ENCODE data around the gene CNTF.

The CNTF gene

DNA sequence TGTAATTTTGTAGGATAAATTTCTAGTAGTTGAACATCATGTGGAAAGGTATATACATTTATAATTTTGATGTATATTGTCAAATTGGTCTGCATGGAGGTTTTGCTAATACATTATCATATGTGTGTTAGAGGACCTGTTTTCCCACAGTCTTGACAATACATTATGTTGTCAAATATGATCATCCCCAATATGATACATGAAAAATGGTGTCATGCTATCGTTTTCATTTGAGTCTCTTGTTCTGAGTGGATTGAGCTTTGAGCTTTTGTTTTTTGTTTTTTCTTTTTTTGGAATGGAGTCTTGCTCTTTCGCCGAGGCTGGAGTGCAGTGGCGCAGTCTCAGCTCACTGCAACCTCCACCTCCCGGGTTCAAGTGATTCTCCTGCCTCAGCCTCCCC, 14.1 kb upstream of the CNTF start:
- DNase-seq, result no peak

DNA sequence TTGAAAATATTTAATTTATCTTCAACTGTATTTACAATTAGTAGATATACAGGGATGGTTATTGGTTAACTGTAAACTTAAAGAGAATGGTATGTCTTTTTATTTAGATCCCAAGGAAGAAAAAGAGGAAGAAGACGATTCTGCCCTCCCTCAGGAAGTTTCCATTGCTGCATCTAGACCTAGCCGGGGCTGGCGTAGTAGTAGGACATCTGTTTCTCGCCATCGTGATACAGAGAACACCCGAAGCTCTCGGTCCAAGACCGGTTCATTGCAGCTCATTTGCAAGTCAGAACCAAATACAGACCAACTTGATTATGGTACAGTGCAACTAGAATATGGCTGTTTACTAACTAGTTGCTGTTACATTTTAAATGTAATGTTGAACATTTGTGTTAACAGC, 12.7 kb upstream of the CNTF start:
- no peak for DNase-seq

DNA sequence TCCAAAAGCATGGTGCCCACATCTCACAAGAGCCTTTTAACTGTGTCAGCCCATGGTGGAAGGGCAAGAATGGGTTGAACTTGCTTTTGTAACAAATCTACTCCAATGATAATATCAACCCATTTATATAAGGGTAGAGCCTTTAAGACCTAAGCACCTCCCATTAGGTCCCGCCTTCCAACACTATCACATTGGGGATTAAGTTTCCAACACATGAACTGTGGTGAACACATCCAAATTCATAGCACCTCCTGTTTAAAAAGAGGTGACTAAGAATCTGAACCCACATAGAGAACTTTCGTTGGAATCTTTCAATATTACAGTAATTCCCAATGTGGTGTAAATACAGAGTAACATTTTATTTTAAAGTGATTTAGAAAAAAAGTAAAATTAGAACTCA, 9.2 kb upstream of the CNTF start:
- no peak for DNase-seq

DNA sequence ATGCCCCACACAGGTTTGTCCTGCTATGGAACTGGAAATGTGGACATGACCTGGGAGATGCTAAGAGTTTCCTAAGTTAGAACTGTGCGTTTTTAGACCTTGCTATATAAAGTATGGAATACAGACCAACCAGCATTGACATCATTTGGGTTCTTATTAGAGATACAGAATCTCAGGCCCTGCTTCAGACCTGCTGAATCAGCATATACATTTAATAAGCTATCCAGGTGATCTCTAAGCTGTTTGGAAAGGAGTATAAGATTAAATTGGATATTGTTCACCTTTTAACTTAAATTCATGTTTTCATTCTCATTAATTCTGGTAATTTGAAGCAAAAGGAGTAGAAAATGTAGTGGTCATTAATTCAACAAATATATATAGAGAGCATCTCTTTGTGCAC, 6.9 kb upstream of the CNTF start:
- DNase-seq, result no peak

DNA sequence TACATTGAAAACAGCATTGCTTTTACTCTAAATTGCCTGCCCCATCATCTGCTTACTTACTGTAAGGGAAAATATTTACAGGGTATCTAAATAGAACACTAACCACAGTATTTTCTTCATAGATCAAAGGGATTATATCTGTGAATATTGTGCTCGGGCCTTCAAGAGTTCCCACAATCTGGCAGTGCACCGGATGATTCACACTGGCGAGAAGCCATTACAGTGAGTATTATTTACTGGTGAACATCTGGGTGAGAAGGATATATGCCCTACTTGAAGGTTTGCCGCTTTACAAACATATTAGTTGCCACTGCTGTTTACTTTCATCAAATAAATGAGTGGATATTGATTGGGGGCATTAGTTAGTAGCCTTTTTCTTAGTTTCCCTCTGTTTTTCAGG, 5.9 kb upstream of the CNTF start:
- no peak for DNase-seq

DNA sequence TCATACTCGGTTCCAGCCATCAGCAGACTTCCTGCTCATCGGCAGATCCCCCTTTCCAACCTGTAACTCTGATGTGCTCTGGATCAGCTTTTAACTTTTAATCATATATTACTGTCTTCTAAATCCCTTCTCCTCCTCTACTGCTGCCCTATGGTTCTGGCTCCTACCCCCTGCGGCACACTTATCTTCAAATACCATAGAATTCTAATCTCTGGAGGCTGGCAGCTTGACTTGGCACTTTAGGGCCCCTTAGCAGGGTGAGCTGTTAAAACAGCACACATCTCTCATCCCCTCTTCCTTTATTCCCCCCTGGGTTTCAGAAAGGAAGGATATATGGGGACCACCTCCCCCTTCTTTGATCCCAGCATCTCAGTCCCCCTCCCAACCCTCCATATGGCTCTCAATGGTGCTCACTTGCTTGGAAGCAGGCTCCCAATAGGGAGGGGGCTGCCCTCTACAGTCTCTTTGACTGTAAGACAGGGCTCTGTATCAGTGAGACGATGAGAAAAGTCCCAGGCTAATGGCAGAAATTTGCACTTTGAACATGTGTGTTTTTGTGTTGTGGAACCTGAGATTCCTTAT, 4.4 kb upstream of the CNTF start:
- DNase-seq, result no peak

DNA sequence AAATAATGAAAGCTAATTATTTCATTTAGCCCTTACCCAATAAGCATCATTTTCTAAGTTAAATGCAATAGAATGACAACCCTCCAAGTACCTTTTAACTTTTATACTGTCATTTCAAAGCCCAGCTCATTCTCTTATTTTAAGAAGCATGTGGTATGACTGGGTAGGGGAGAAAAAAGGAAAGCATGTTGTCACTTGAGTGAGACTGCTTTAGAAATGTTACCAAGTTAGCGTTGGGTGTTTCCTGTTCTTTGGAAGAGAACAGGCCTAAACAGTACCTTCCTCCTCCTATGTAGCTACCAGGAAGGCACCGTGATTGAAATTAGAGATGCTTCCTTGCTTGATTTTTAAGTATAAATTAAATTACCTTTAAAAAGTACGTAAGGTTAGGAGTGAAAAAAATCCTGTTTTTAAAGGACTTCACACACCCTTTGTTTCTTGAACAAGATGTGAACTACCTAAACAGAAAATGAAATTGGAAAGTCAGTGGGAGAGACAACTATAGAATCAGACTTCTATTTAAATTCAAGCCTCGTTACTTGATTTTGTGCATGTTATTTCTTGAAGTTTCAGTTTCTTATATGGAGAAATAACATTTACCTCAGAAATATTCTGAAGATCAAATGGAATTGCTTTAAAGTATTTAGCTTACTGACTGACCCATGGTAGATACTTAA, 741 bp upstream of the CNTF start:
- DNase-seq, result no peak

DNA sequence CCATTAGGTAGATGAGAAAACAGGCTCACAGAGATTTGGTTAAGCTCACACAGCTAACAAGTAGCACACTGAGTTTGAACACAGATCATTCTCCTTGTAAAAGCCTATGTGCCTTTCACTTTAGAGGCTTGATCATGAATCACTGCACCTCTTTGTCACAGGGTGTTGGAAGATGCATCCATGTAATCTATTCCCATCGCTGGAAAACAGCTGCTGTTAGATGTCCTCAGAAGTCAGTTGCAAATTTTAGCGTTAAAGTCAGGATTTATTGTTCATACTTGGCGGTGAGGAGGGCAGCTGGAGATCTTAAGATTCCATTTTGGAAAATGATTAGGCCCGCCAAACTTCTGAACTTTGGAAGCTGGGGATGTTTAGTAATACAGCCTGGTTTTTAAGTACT, 2.6 kb downstream of the CNTF start:
- no peak for DNase-seq

DNA sequence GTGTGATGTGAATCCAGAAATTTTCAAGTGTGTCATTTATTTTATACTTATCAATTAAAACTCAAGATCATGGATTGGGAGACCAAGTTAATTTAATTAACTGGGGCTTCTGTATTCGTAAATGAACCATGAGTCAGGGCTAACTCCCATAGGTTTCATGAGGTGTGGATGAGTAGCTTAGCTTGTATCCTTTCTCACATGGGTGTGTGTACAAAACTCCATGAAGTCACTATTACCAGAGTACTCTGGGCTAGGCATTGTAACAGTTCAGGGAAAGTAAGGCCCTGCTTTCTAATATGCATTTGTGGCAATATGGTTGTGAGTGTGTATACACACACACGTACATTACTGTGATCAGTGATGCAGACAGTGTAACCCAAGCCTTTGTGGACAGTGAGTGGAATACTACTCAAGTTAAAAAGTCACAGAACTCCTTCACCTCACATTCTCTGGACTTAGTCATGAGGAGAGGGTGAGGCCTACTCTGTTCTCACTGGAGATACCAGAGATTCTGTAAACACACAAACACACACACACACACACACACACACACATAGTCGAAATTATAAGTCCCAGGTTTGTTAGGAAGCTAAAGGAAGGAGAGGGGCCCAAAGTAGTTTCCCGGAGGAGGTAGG, 3.5 kb downstream of the CNTF start:
- DNase-seq, result no peak

DNA sequence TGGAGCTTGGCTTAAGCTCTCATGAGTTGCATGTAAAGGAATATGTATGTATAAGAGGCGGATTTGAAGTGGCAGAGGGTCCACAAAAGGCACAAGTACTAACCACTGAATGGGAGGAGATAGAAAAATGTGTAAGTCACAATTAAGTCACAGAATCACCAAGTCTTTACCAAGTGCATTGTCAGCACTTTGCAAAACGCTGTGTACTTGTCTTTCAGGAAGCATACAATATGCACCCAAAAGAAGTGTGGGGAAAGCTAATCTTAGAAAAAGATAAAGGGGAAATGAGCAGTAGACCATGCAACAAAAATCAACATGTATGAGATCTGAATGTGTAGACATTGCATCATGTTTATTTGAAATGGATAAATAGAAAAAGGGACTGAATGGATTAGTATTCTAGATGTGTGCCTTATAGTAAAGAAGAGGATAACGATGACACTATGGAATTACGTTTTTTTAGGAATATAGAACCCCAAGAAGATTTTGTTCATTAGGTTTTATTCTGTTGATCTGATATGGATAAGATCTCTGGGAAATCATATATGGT, 4.5 kb downstream of the CNTF start:
- no peak for DNase-seq

DNA sequence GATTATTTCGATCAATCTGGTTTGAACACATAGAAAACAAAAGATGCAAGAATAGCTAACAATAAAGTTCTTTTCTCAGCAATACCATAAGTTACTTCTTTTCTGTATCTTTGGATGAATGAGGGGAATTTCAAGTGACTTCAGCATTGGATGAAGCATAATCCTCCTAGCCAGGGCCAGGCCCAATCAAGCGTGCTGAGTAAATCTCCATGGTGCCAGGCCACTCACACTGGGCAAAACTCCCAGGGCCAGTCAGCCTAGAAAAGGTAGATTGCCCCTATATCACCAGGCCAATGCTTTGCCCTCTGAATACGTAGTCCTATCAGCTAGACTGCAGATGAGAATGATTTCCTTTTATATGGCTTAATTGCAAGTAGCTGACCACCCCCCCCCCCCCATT, 6.0 kb downstream of the CNTF start:
- no peak for DNase-seq

DNA sequence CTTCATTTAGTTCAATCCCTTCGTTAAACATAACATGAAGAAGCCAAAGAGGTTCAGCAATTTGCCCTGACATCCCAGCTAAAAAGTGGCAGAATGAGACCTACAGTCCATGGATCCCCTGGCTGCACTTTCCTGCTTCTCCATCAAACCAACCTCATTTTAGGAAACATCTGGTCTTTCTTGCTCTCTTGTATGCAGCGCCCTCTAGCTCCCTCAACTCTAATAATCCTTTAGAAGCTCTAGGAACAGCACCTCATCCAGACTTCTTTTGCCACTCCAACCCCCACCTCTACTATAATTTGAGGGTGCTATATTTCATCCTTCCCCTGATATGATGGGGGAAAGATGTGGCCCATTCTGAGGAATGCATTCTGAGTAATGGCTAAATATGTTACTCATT, 7.4 kb downstream of the CNTF start:
- peak; percentile 33 for DNase-seq

DNA sequence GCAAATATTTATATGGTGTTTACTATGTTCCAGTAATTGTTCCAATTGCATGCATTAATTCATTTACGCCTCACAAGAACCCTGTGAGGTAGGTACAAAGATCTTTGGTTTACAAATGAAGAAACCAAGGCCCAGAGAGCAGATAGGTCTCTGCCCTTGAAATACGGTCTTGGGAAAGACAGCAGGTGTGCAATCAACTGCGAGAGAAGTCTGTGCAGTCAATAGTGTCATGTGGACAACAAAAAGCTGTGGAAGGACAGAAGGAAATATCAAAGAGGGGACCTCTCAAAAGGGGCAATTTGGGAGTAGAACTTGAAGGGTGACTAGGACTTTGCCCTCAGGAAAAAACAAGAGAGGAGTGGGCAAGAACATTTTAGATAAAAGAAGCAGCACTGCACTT, 8.9 kb downstream of the CNTF start:
- DNase-seq, result no peak

DNA sequence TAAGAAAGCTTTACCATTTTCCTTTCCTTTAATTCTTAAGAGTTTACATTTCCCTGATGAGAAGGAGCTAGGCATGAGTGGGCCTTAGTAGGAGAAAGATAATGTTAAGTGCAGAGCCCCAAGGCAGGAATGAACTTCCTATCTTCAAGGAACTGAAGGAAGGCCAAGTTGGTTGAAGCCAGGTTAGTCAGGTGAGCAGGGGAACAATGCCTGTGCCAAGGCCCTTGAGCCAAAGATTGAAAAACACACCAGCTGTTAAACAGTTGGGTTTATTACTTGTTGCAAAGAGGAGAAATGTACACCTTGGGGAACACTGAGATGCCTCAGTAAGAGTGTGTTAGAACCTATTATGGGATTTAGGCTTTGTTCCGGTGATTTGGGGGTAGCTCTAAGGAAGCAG, 10.0 kb downstream of the CNTF start:
- no peak for DNase-seq

DNA sequence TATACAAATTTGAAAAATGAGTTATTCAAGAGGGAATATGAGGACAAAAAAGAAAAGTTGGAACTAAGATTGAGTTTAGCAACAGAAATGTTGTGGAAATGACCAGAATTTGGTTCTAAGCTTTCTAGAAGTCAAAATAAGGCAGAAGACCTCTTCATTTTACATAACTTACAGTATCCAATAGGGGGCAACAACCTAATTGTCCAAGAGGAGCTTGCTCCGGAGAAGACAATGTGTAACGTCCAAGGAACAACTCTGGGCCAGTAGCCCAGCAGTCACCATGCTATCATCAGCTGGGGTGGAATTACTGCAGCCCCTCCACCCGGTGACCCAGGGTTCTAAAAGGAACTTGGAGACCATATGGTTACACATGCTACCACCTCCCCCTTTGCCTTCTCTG, 14.1 kb downstream of the CNTF start:
- DNase-seq, result no peak

DNA sequence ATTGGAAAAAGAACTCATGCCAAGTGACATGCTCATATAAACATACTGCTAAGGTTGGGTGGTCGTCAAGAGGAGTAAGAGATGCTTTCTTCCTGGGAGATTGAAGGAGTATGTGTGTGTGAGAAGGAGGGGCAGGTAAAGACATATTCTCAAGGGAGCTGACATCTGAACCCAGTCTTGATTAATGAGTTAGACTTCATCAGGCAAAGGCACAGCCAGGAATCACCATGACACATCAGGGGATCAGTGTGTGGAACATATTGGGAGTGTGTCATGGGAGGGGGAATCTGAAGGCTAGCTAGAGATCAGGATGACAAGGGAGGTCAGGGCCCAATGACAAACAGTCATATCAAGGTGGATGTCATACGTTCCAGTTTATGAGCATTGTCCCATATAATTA, 14.9 kb downstream of the CNTF start:
- DNase-seq, result no peak

DNA sequence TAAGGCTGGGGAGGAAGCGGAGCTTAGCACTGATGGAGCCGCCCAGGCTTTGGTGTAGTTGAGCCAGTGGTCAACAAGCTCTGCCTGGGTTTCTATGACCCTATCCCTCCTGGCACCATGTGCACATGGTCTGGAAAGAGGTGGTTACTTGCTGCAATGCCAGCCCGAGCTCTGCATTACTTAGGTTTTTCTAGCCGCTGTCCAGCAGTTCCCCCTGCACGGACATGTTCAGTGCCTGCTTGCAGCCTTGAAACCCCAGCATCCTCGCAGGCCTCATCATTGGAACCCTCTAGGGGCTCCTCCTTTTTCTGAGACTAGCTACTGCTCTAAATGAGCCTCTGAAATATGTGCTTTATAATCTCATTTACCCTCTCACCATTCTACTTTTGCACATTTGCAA, 16.6 kb downstream of the CNTF start:
- DNase-seq, result no peak

DNA sequence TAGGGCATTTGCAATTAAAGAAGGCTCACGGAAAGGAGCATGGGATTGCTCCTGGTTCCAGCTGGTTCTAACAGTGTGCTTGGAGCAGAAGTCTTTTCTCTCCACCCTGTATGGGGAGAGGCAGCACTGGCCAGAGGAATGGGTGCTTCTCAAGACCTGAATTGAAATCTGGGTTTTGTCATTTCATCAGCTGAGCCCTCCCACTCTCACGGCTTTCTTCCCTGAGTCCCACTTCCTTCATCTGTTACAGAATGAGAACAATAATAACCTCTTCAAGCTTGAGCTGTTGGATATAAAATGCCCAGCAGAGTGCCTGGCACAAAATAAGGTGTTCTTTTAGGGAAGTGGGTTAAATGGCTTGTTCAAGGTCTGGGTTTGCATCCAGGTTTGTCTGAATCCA, 17.2 kb downstream of the CNTF start:
- DNase-seq, result no peak

DNA sequence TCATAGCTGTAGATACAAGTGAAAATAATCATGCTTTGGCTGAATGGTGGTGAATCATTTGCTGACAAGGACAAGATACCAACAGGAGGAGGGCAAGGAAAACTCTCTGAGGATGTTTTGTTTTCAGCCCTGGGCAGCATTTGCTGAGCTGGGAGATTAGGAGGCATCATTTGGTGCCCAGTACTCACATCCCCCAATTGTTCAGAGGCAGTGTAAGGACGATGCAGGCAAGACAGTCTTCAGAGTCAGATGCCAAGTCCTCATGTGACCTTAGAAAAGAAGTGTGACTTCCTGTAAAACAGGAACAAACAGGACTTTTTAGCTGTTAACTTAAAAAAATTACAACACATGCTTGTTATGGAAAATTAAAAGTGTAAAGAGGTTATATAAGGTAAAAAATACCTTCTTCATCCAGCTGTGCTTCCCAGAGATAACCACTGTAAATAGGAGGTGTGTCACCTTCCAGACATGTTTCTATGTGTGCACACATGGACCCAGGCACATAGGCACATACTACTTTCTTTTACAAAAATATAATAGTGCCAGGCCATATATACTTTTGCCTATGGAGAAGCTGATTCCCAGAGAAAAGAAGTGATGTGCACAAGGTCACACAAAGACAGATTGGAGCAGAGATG, 18.0 kb downstream of the CNTF start:
- no peak for DNase-seq

DNA sequence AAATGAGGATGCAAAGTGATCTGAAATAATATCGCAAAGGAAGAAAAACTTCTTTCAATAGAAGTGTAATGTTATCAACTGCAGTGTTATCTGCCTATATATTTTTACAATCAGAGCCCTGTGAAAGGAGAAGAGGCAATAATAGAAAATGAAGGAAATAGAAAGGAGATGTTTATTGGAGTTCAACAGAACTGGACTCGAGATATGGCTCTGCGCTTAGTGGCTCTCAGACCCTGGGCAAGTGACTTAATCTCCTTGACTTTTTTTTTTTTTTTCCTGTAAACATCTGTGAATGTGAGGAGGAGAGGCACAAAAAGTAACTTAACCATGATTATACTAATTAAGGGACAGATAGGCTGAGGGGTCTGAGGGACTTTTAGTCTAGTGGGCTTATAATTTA, 18.9 kb downstream of the CNTF start:
- no peak for DNase-seq

DNA sequence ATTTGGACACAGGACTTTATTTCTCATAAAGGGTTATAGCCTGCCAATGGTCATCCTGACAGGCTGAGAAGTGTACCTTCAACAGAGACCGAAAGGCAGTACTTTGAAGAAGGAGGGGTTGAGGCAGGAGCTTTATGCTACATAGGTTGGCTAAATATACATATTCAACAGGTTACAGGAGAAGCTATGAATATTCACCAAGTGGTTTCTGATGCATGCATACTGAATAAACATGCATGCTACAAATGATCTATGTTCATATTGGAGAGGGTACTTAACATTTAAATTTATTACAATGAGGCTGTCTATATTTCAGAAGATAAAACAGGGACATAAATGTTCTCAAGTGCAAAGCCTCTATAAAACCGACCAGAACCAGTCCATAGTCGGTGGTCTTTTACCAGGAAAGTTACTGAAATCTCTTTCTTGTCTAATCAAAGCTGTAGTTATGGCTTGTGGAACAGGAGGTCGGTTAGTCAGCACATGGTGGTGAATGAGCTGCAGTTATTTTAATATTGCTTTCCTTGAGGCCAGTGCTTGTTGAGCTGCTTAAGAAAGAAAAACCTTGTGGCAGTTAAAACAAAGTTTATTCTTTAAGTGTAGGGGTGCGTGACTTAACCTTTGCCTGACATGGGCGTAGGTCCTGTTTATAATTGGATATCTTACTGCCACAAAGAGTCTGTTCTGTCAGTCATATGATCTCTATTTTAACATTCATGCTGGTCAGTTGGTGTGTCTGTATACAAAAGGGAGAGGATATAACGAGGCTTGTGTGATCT, 19.5 kb downstream of the CNTF start:
- no peak for DNase-seq

DNA sequence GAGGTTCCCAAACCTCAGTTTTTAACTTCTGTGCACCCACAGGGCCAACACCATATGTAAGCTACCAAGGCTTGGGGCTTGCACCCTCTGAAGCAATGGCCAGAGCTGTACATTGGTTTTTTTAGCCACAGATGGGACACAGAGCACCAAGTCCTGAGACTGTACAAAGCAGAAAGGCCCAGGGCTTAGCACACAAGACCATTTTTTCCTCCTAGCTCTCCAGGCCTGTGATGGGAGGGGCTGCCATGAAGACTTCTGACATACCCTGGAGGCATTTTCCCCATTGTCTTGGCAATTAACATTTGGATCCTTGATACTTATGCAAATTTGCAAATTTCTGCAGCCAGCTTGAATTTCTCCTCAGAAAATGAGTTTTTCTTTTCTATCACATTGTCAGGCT, 23.4 kb downstream of the CNTF start:
- no peak for DNase-seq

DNA sequence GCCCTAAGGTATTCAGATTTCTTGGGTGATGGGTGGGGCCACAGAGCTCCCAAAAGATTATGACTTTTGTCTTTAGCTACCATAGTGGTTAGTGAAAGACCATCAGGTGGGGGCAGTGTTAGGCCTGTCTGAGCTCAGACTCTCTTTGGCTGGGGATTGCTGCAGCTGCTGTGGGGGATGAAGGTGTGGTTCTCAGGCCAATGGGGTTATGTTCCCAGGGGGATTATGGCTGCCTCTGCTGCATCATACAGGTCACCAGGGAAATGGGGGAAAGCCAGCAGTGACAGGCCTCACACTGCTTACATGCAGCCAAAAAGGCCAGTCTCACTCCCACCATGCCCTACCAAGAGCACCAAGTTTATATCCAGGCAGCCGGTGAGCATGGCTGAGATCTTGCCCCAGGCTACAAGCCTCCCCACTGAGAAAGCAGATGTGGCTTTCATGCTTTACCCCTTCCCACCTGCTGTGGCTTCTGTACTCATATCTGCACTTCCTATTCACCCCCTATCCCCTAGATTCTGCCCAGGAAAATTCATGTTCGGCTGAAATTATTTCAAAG, 24.8 kb downstream of the CNTF start:
- no peak for DNase-seq
